ENCODE results near the gene PHLDB3.
A peak's percentile ranks its signal among the peaks of the same experiment; 100 is the strongest.
"Not testable (repeated sequence)": the region's sequence is repeated elsewhere in the genome, so short reads cannot be mapped to it uniquely, and the experiment has no call there.

The PHLDB3 gene

GRCh38 chr19:43504426-43505185 lies at the start of gene PHLDB3:
TSS of gene PHLDB3 (minus strand) at chr19:43504746. CDS start at chr19:43504118, 628 bp downstream.
- DNase-seq, result peak; percentile 41

- no peak for DNase-seq
These were observed 49.1 kb upstream of the PHLDB3 start for GRCh38 chr19:43553656-43554055.

GRCh38 chr19:43552616-43553015 lies 48.1 kb upstream of the PHLDB3 start:
- DNase-seq, result no peak

- no peak for DNase-seq
These were observed 47.6 kb upstream of the PHLDB3 start for GRCh38 chr19:43552198-43552450.

GRCh38 chr19:43551399-43552197 lies 47.1 kb upstream of the PHLDB3 start:
- DNase-seq, result no peak

- no peak for DNase-seq
These were observed 44.2 kb upstream of the PHLDB3 start for GRCh38 chr19:43548706-43549105.

- DNase-seq, result not testable (repeated sequence)
These were observed 43.4 kb upstream of the PHLDB3 start for GRCh38 chr19:43547926-43548325.

- DNase-seq, result no peak
These were observed 42.0 kb upstream of the PHLDB3 start for GRCh38 chr19:43546581-43546980.

- no peak for DNase-seq
These were observed 41.4 kb upstream of the PHLDB3 start for GRCh38 chr19:43545981-43546380.

- no peak for DNase-seq
These were observed 40.7 kb upstream of the PHLDB3 start for GRCh38 chr19:43545276-43545675.

GRCh38 chr19:43544077-43544476 lies 39.5 kb upstream of the PHLDB3 start:
- no peak for DNase-seq

GRCh38 chr19:43541920-43542650 lies 37.5 kb upstream of the PHLDB3 start:
- no peak for DNase-seq

GRCh38 chr19:43540381-43540780 lies 35.8 kb upstream of the PHLDB3 start:
- no peak for DNase-seq

- no peak for DNase-seq
These were observed 34.4 kb upstream of the PHLDB3 start for GRCh38 chr19:43538922-43539321.

GRCh38 chr19:43534816-43535761 lies 30.5 kb upstream of the PHLDB3 start:
- DNase-seq, result no peak

GRCh38 chr19:43534305-43534815 lies 29.8 kb upstream of the PHLDB3 start:
- DNase-seq, result no peak

- DNase-seq, result peak; percentile 82
These were observed 29.2 kb upstream of the PHLDB3 start for GRCh38 chr19:43533546-43534304.

- peak; percentile 86 for DNase-seq
These were observed 28.5 kb upstream of the PHLDB3 start, which contains the start of gene ZNF575 for GRCh38 chr19:43532962-43533545. TSS of gene ZNF575 (plus strand) at chr19:43533188. CDS start at chr19:43534423, 1,235 bp downstream.

- no peak for DNase-seq
These were observed 28.0 kb upstream of the PHLDB3 start for GRCh38 chr19:43532571-43532961.

- no peak for DNase-seq
These were observed 23.5 kb upstream of the PHLDB3 start for GRCh38 chr19:43527860-43528622.

Data from RPMI8226 (cell line).